Large intestine (tissue), 3 donors: Measurements from ENCODE around the gene TBX19. TPM values are rescaled to one million over a fixed set of nuclear protein-coding genes. Genes with fewer than 3 reads are reported as not detected.
"Not testable (repeated sequence)": the region's sequence is repeated elsewhere in the genome, so short reads cannot be mapped to it uniquely, and the experiment has no call there.

Experiments used
- DNase-seq, 2 donors: peaks; one replicate each; pipeline versions ENCODE4 v3.0.0 to v3.0.0-alpha.2; 2013
- H3K27ac ChIP-seq: one replicate; pipeline ENCODE4 v1.5.1; 2013; ENCODE audit warnings: low read length
- H3K27me3 ChIP-seq: 2 replicates; pipeline ENCODE4 v1.6.1; 2013; ENCODE audit warnings: low read length; ENCODE audit not compliant: control insufficient read depth, insufficient read depth
- H3K36me3 ChIP-seq: 2 replicates; pipeline ENCODE4 v1.6.1; 2013; ENCODE audit warnings: low read length; ENCODE audit not compliant: control insufficient read depth, insufficient read depth
- H3K4me1 ChIP-seq: one replicate; pipeline ENCODE4 v1.6.1; 2013; ENCODE audit warnings: low read length; ENCODE audit not compliant: control insufficient read depth, insufficient read depth
- H3K4me3 ChIP-seq: one replicate; pipeline ENCODE4 v1.5.1; 2013; ENCODE audit warnings: low read length
- H3K9me3 ChIP-seq: one replicate; pipeline ENCODE4 v1.6.1; 2013; ENCODE audit warnings: mild to moderate bottlenecking, low read depth, low read length, moderate library complexity; ENCODE audit not compliant: control insufficient read depth
- WGBS: methylation state at CpG from one replicate; pipeline ENCODE4 v1.1.5; 2013; ENCODE audit warnings: low lambda C conversion rate; ENCODE audit not compliant: insufficient coverage; 5-methylcytosine and 5-hydroxymethylcytosine counted together
- polyA plus RNA-seq: library from polyadenylated mRNA; unstranded; fragments of 120-200 nt; gene quantifications from one replicate; pipeline ENCODE4 v1.2.1, GENCODE V29; 2013

Gene TBX19
- polyA plus RNA-seq, 1 donor = 2.3 TPM

- H3K27ac ChIP-seq, H3K27me3 ChIP-seq, H3K4me1 ChIP-seq, H3K9me3 ChIP-seq, DNase-seq, H3K4me3 ChIP-seq, H3K36me3 ChIP-seq: not testable (repeated sequence)
- 100% methylated on average over 3 of the region's 36 CpGs for WGBS
Measured at GRCh38 chr1:168354335-168355269, 73.9 kb downstream of the TBX19 start.

- Histone ChIP-seq H3K27me3 (no peaks in the 10 kb centered on the region), H3K9me3 (no peaks in the 10 kb centered on the region), H3K36me3 (no peaks in the 10 kb centered on the region), H3K4me3 (no peak overlapping the region), H3K27ac (no peak overlapping the region), H3K4me1 (peaks cover 9% of the 10 kb centered on the region)
- WGBS = 17% methylated on average over 1 of the region's 7 CpGs
- DNase-seq = no peak
Measured at GRCh38 chr1:168360151-168361021, 79.7 kb downstream of the TBX19 start.

DNA sequence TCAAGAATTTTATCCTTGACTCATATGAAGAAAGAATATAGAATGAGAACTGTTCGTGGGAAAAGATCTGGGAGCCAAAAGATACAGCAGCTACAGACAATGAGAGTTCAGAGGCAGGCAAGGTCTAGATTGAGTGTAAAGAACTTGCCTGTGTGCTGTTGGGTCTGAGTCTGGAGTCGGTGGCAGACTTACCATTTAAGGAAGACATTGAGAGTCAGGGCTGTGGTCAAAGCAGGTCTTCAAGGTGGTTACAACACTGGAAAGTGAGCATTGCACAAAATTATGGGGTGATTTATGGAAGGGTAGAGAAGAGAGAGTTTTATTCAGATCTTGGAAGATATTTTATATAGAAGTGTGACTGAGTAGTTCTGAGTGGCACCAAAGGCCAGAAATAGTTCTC lies 80.6 kb downstream of the TBX19 start:
- DNase-seq = no peak
- Histone ChIP-seq H3K36me3 (no peaks in the 10 kb centered on the region), H3K9me3 (no peaks in the 10 kb centered on the region), H3K4me3 (no peak overlapping the region), H3K27ac (no peak overlapping the region), H3K4me1 (peaks cover 16% of the 10 kb centered on the region), H3K27me3 (no peaks in the 10 kb centered on the region)
- no CpG with 5 or more reads among the region's 2 CpGs for WGBS

DNA sequence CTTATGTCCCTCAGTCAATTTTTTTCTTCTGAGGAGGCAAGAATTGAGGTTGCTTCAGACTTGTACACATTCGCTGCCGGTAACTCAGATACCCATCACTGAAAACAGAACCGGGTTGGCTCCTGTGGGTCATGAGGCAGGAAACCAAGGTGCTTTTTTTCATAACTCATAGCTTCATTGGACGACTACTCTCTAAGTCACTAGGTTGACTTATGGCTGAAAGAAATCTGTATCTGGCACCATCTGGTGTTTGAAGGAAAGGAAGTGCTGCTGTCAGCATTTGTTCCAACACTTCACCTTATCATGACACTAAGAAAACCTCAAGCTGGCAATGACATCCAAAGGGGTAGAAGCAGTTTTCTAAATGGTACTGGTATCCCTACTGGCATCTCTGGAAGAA lies 82.3 kb downstream of the TBX19 start:
- DNase-seq = no peak
- Histone ChIP-seq H3K36me3 (no peaks in the 10 kb centered on the region), H3K4me3 (no peak overlapping the region), H3K27ac (no peak overlapping the region), H3K27me3 (no peaks in the 10 kb centered on the region), H3K4me1 (peaks cover 16% of the 10 kb centered on the region), H3K9me3 (no peaks in the 10 kb centered on the region)
- no CpG with 5 or more reads among the region's 4 CpGs for WGBS

Other genes starting within 250 kb of the TBX19 start
- 7.7 TPM for gene GPR161, start 143.9 kb upstream of the TBX19 start, polyA plus RNA-seq
- gene TIPRL, start 101.9 kb upstream of the TBX19 start, polyA plus RNA-seq = 35.3 TPM
- 15.3 TPM for gene SFT2D2, start 54.9 kb upstream of the TBX19 start, polyA plus RNA-seq